NCI-H146 (cell line): ENCODE results near the gene TTF2.
A peak's percentile ranks its signal among the peaks of the same experiment; 100 is the strongest.
"Not testable (repeated sequence)": the region's sequence is repeated elsewhere in the genome, so short reads cannot be mapped to it uniquely, and the experiment has no call there.

Experiments used
- DNase-seq: peaks from one replicate; lab custom pipeline; 2025; lab: John Stamatoyannopoulos, UW

The TTF2 gene

DNA sequence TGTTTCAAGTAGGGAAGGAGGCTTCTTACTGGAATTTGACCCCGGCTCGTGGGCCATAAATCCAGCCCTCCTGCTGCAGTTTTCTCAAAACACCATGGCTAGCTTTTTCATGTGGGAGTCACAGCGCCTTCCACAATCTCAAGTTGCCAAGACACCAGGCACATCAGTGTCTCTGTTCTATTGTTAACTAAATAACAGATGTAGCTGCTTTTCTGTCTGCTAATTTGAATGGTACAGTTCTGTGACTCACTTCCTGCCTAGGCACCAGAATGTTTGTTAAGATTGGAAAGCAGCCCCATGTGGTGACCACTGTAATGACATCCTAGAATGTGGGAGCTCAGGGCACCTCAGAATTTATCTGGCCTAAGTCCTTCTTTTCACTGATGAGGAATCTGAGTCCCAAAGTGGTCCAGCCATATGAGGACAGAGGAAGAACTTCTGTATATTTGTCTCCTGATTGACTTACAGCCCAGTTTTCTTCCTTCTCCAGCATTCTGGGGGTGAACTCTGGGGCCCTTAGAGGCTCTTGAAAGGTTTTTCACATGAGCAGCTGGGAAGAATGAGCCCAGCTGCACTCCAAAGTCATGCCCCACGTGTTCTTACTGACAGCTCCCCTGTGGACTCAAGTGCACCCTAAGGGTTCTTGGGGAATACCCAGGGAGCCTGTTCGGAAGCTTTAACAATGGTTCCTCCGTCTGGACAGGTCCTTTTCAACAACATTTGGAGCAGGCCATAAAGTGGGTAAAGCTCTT lies 33.9 kb downstream of the TTF2 start:
- peak; percentile 7 for DNase-seq

GRCh38 chr1:117094841-117095604 lies 34.9 kb downstream of the TTF2 start:
- no peak for DNase-seq

DNA sequence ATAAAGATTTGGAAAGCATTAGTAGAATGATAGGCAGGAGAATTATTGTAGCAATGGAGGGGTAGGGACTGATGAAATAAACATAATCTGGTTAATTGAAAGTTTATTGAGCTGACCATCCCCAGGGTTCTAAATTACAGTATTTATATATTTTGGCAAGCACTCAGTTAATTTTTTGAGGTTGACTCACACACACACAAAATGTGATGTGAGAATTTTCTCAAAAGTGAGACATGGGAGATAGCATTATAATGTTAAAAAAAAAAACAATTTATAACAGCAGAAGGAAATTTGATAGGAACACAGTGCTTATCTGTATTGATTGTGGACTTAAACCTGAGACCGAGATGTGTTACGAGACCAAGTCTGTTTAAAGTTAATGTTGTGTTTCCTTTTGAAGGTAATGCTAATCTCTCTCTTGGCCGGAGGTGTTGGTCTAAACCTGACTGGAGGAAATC lies 36.9 kb downstream of the TTF2 start:
- DNase-seq, result no peak

GRCh38 chr1:117097443-117097842 lies 37.3 kb downstream of the TTF2 start:
- no peak for DNase-seq

DNA sequence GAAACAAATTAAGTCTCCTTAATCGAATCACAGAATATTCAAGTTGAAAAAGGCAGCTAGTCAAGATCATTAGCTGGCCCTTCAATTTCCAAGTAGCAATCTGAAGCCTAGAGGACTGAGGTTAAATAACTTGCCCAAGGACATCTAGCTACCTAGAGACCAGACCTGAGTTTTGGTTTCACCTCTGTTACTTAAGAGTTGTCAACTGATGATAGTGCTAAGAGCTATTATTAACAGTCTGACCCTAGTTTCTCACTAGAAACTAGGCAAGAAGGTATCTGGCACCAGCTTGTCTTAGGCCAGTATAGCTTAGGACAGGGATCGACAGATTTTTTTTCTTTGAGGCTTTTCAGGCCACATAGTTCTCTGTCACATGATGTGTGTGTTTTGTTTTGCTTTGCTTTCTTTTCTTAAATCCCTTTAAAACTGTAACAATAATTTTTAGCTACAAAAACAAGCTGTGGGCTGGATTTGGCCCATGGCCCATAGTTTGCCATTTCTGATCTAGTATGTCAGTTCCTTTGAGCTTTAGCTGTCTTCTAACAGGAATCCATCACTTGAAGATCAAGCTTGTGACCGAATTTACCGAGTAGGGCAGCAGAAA lies 38.3 kb downstream of the TTF2 start:
- no peak for DNase-seq

DNA sequence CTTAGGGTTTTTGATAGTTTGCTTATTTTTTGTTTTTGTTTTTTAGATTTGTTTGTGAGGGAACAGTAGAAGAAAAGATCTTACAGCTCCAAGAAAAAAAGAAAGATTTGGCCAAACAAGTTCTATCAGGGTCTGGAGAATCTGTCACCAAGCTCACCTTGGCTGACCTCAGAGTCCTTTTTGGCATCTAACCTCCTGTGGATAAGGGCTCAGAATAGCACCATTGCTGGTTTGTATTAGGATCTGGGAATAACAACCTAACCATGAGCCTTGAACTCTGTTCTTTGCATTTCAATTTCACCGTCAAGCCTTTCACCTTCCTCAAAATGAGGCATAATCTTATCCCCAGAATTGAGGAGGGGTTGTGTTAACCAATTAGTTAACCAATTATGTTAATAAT lies 41.2 kb downstream of the TTF2 start:
- DNase-seq, result no peak

- DNase-seq, result not testable (repeated sequence)
These were observed 41.7 kb downstream of the TTF2 start for GRCh38 chr1:117101858-117102257.

- no peak for DNase-seq
These were observed 44.9 kb downstream of the TTF2 start for GRCh38 chr1:117104986-117105385.

DNA sequence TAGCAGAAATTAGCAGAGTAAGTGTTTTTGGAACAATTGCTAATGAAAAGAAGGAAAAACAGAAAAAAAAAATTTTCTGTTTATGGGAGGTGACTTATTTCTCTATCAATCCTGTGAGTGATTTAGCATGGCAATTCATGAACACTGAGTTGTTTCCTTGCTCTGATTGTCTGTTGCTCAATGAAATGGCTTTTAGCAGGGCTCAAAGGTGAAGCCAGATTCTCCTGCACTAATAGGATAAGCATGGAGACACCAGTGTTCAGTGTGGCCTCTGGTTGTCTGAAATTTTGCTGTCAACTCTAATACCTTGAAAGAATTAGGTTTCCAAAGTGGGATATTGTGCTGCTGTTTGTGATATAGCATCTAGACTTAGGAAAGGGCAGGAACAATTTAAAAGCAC lies 45.6 kb downstream of the TTF2 start:
- DNase-seq, result no peak

- DNase-seq, result no peak
These were observed 46.4 kb downstream of the TTF2 start for GRCh38 chr1:117106478-117106877.

- no peak for DNase-seq
These were observed 47.2 kb downstream of the TTF2 start for GRCh38 chr1:117107364-117107763.

GRCh38 chr1:117110774-117111173 lies 50.6 kb downstream of the TTF2 start:
- DNase-seq, result no peak

DNA sequence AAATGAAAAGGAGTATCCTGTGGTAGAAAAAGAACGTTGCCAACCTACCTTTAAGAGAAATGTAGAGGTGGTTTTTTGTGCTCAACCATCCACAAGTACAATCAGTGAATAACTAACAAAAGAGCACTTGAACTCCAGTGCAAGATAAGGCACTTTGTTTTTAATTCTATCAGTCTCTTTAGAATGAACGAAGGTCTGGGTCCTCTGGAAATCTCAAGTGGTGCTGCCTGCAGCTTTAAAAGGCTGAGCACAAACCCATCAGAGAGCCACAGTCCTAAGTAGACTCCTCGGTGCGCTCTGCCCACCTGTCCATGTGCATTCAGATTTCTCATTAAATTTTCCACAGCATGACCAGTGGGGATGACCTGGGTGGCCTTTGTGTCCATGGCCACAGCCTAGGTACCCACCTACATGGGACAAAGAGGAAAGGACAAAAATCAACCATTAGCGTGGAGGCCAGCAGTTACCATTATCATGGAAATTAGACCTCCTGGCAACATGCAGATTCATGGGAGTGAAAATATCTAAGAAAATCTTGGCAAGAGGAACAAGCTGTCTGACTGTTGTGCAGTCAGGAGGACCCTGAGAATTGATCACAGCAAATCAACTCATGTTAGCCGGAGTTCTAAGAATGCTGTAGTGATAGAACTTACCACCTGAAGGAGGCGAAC lies 52.1 kb downstream of the TTF2 start:
- no peak for DNase-seq

- no peak for DNase-seq
These were observed 53.1 kb downstream of the TTF2 start for GRCh38 chr1:117113199-117113598.

DNA sequence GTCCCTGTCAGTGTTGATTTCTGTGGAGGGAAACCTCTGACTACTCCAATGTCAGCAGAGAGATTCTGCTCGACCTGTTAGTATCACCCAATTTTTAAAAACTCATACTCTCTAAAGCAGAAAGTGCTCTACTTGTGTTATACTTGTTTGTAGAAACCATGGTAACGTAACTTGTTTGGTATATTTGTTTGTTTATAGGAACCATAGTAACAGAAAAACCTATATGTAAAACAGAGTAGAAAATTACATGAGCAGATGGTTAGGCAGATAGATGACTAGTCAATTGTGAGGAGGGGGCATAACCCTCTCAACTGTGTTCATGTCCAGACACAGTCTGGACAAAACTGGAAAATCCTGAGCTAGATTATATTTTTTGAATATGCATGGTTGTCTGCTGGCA lies 54.8 kb downstream of the TTF2 start:
- DNase-seq, result no peak

GRCh38 chr1:117116090-117116783 lies 56.1 kb downstream of the TTF2 start:
- no peak for DNase-seq

GRCh38 chr1:117116784-117117130 lies 56.6 kb downstream of the TTF2 start:
- DNase-seq, result no peak

- no peak for DNase-seq
These were observed 57.6 kb downstream of the TTF2 start for GRCh38 chr1:117117697-117118096.

- DNase-seq, result no peak
These were observed 58.0 kb downstream of the TTF2 start for GRCh38 chr1:117118137-117118536.

GRCh38 chr1:117119144-117119543 lies 59.0 kb downstream of the TTF2 start:
- DNase-seq, result not testable (repeated sequence)

DNA sequence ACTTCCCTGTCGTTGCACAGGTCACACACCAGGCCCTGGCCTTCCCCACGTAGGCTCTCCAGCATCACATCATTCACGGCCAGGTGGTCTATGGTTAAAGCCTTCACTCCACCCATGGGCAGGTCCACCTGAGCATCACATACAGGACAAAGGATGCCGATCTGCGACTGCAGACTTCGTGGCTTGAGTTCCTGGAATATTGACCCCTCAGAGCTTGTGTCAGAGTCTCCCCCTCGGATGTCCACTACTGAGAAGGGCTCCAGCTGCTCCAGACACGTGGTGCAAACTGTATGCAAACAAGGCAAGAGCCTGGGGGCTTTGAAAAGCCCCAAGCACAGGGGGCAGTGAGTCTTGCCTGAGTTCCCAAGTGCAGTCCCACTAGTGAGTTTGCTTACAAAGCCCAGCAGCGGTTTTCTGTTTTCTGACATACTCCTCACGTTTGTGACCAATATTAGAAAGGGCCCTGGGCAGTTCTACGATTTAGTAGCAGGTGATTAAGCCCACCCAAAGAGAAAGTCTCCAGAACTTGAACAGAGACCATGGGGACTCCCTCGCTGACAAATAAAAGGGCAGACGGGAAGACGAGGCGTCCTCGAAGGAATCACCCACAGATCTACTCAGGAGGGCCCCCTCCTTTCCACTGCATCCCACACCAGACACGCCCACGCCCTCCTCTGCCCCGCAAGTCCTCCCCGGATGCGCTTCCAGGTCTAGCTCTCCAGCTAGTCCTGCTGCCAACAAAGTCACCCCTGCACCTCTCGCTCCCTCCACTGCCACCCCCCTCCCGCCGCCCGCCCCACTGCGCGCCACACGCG lies 60.9 kb downstream of the TTF2 start:
- peak; percentile 79 for DNase-seq
